Mucosa of stomach (tissue), 1 donor: ENCODE data around the gene SLC6A17.

Source experiments
- H3K27me3 ChIP-seq: one replicate; pipeline ENCODE4 v1.7.0; 2013; ENCODE audit warnings: mild to moderate bottlenecking, low read length; ENCODE audit not compliant: control insufficient read depth, insufficient read depth
- H3K36me3 ChIP-seq: one replicate; pipeline ENCODE4 v1.7.0; 2013; ENCODE audit warnings: low read length; ENCODE audit not compliant: control insufficient read depth, insufficient read depth
- H3K4me1 ChIP-seq: one replicate; pipeline ENCODE4 v1.7.0; 2013; ENCODE audit warnings: mild to moderate bottlenecking, low read length; ENCODE audit not compliant: control insufficient read depth, insufficient read depth
- H3K4me3 ChIP-seq: one replicate; pipeline ENCODE4 v1.7.0; 2013; ENCODE audit warnings: low read length
- H3K9ac ChIP-seq: one replicate; pipeline ENCODE4 v1.7.0; 2013; ENCODE audit warnings: mild to moderate bottlenecking, low read length, moderate library complexity
- H3K9me3 ChIP-seq: one replicate; pipeline ENCODE4 v1.7.0; 2013; ENCODE audit warnings: mild to moderate bottlenecking, low read length, moderate library complexity; ENCODE audit not compliant: control insufficient read depth
- donor health status: Pancreatic carcinoma.

Gene SLC6A17

DNA sequence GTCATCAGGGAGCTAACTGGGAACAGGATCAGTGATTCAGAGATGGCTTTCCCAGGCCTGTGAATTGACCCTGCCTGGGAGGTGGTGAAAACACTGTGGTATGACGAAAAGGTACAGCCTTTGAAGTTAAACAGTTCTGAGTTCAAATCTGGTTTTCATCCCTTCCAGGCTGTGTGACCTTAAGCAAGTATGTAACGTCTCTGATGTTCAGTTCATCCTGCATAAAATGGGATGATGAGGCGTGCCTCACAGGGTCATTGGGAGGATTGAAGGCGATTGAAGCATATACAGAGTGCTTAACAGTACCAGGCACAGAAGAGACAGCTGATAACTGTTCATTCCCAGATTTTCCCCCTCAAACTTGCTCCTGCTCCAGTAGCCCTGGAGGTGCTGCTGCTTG is 70.8 kb downstream of the SLC6A17 start:
- no peak overlapping the region for H3K9ac ChIP-seq
- no peaks in the 10 kb centered on the region for H3K4me1 ChIP-seq
- no peak overlapping the region for H3K4me3 ChIP-seq
- no peaks in the 10 kb centered on the region for H3K36me3 ChIP-seq
- no peaks in the 10 kb centered on the region for H3K9me3 ChIP-seq
- H3K27me3 ChIP-seq: no peaks in the 10 kb centered on the region

DNA sequence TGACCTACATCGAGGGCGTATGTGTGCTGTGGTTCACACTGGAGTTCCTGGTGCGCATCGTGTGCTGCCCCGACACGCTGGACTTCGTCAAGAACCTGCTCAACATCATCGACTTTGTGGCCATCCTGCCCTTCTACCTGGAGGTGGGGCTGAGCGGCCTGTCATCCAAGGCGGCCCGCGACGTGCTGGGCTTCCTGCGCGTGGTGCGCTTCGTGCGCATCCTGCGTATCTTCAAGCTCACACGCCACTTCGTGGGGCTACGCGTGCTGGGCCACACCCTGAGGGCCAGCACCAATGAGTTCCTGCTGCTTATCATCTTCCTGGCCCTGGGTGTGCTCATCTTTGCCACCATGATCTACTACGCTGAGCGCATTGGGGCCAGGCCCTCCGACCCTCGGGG is 72.8 kb downstream of the SLC6A17 start:
- Histone ChIP-seq H3K9ac (no peak overlapping the region), H3K4me3 (no peak overlapping the region), H3K4me1 (no peaks in the 10 kb centered on the region), H3K27me3 (no peaks in the 10 kb centered on the region), H3K9me3 (no peaks in the 10 kb centered on the region), H3K36me3 (no peaks in the 10 kb centered on the region)

DNA sequence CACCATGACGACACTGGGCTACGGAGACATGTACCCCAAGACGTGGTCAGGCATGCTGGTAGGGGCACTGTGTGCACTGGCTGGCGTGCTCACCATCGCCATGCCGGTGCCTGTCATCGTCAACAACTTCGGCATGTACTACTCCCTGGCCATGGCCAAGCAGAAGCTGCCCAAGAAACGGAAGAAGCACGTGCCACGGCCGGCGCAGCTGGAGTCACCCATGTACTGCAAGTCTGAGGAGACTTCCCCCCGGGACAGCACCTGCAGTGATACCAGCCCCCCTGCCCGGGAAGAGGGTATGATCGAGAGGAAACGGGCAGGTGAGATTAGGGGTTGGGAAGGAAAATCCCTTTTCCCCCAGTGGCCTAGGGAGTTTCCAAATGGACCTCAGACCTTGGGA is 73.3 kb downstream of the SLC6A17 start:
- Histone ChIP-seq H3K36me3 (no peaks in the 10 kb centered on the region), H3K9me3 (no peaks in the 10 kb centered on the region), H3K27me3 (no peaks in the 10 kb centered on the region), H3K4me1 (peaks cover under 1% of the 10 kb centered on the region), H3K9ac (no peak overlapping the region), H3K4me3 (no peak overlapping the region)

DNA sequence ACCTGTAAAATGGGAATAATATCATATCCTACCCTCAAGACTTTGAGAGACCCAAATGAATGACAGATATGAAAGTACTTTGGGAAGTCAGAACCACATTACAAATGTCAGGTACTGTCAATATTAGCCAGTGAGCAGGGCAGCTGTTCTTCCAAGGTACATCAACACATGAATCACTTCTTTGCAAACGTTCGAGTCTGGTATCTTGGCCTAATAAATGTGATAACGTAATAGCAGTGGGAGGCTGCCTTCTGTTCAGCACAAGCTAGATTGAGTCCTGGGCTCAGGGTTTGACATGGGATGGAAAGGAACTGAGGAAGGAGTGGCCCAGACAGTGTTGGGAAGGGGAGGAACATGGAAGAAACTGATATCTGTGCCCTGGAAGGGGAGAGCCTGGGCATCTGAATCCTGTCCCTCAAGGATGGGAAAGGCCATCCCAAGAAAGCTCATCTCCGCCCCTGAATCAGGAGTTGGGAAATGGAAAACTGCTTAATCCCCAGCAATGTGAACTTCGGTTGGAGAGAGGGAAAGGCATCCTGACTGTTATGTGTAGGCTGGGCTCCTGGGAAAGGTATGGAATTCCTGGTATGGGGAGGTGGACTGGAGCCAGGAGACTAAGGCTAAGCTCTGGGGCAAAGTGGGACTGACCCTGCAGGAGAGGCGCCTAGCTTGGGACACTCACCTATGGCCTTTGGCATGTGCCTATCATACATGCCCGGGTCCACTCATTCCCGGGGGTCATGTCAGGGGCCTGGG is 74.1 kb downstream of the SLC6A17 start:
- no peaks in the 10 kb centered on the region for H3K9me3 ChIP-seq
- no peaks in the 10 kb centered on the region for H3K27me3 ChIP-seq
- peaks cover 5% of the 10 kb centered on the region for H3K4me1 ChIP-seq
- H3K4me3 ChIP-seq: no peak overlapping the region
- H3K9ac ChIP-seq: no peak overlapping the region
- no peaks in the 10 kb centered on the region for H3K36me3 ChIP-seq

DNA sequence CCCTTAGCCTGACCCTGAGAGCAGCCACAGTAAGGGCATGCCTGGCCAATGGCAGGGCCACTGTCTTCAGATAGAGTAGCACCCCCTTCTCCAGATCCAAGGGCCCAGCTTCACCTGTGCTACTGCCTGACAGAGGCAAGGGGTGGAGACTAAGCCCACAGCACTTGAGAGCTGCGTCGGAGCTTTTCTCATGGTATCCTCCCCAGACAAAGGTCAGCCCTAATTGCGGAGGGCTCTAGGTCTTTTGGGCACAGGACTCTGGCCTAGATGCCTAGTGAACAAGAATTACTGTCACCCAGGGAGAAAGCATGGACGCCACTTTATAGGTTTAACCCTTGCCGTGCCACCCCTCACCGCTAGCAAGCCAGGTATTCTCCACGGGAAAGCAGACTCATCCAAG is 74.9 kb downstream of the SLC6A17 start:
- H3K4me1 ChIP-seq: peaks cover 5% of the 10 kb centered on the region
- H3K27me3 ChIP-seq: no peaks in the 10 kb centered on the region
- H3K4me3 ChIP-seq: no peak overlapping the region
- H3K9me3 ChIP-seq: no peaks in the 10 kb centered on the region
- no peaks in the 10 kb centered on the region for H3K36me3 ChIP-seq
- H3K9ac ChIP-seq: no peak overlapping the region

DNA sequence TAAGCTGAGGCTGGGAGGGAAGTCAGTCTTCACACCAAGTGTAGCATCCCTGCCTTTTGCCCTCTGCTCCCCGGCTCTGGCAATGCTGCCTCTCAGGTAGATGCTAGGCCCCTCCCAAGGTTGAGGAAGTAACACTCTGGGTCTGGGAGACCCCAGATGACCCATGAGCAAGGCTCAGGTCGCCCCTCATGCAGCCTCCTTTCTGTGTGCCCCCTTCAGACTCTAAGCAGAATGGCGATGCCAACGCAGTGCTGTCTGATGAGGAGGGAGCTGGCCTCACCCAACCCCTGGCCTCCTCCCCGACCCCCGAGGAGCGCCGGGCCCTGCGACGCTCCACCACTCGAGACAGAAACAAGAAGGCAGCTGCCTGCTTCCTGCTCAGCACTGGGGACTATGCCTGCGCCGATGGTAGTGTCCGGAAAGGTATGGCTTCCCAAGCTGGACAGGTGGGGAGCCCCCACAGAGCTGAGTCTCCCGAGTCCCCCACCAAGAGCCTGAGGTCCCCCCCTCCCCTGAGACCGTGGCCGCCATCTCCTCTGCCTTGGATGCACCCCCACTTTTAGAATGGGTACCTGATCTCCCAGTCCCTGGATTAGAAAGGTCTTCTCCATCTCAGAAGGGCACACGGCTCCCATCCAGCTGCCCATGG is 75.6 kb downstream of the SLC6A17 start:
- H3K9ac ChIP-seq: no peak overlapping the region
- H3K27me3 ChIP-seq: no peaks in the 10 kb centered on the region
- no peaks in the 10 kb centered on the region for H3K36me3 ChIP-seq
- no peaks in the 10 kb centered on the region for H3K9me3 ChIP-seq
- H3K4me3 ChIP-seq: no peak overlapping the region
- H3K4me1 ChIP-seq: peaks cover 5% of the 10 kb centered on the region

DNA sequence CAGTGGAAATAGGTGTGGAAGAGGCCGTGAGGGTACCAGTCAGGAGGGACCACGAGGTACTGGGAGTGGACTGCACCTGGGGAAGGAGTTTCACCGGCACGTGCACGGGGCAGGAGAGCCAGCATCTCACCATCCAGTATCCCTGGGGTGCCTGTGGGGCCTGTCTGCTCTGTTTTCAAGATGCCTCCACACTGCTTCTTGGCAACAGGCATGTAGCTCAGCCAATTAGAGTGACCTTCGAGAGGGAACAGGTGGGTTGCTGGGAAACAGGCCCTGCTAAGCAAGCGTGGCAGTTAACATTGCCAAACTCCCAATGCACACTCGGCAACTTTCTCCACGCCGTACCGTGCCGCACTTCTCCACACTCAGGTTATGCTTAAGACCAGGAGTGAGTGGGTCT is 77.5 kb downstream of the SLC6A17 start:
- Histone ChIP-seq H3K27me3 (no peaks in the 10 kb centered on the region), H3K36me3 (no peaks in the 10 kb centered on the region), H3K9me3 (no peaks in the 10 kb centered on the region), H3K4me3 (no peak overlapping the region), H3K9ac (no peak overlapping the region), H3K4me1 (peaks cover 5% of the 10 kb centered on the region)

DNA sequence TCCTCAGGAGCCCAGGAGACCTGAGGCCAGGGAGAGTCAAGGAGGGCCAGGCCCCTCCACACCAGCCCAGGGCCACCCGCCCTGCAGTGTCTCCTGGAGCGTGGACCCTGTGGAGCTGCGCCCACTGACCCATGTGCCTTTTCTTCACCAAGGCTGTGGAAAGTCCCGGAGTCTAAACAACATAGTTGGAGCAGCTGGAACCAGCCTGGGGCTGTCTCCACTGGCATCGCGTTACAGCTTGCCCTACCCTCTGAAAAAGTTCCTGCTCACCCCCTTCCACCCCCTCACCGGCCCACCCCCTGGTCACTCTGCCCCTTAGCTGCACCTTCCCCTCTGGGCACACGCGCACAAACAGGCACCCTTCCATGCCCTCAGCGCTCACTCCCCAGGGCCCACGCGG is 78.1 kb downstream of the SLC6A17 start:
- Histone ChIP-seq H3K4me1 (peaks cover 5% of the 10 kb centered on the region), H3K9me3 (no peaks in the 10 kb centered on the region), H3K4me3 (no peak overlapping the region), H3K9ac (no peak overlapping the region), H3K36me3 (no peaks in the 10 kb centered on the region), H3K27me3 (no peaks in the 10 kb centered on the region)

DNA sequence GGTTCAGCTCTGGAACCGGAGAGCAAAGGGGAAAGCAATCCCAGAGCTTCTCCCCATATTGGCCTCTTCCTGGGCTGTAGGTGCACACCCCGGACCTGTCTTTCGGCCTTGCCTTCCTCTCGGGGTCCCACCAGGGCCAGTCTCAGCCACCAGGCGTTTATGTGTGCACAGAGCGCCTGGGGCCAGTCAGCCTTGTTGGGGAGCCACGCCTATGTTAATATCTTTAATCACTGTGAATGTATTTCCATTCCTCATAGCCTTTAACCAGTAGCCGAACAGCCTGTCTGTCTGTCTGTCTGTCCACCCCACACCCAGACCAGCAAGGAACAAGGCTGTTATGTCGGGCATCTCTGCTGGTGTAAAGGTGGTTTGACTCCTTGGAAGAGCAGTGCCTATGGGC is 78.6 kb downstream of the SLC6A17 start:
- H3K36me3 ChIP-seq: no peaks in the 10 kb centered on the region

DNA sequence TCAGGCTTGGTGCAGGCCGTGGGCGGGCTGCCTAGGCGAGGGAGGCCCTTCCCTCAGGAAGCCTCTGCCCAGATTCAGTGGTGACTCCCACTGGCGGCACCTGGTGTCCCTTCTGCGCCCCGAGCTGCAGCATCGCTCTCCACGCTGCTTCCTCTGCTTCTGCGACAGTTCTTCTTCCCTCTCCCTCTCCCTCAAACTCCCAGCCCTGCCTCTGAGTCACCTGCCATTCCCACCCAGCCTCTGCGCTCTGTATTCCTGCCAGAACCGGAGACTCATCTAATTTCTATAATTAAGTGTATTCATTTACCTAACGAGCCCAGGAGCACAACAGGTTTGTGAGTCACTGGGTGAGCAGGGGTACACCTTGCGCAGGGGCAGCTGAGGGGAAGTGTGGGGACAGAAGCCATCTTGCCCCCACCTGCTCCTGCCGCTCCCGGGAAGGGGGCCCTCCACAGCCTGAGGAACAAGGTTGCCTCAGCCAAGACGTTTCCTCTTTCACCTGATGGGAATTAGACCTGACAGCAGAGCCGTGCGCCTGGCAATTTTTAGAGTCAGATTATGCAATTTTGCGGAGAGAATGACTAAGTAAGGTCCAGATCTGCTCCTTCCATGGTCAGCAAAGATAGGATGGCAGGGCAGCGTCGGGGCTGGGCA is 79.2 kb downstream of the SLC6A17 start:
- Histone ChIP-seq H3K9ac (no peak overlapping the region), H3K9me3 (no peaks in the 10 kb centered on the region), H3K36me3 (no peaks in the 10 kb centered on the region), H3K4me1 (peaks cover 6% of the 10 kb centered on the region), H3K27me3 (no peaks in the 10 kb centered on the region), H3K4me3 (no peak overlapping the region)

More for the DNA sequence above, 78.6 kb downstream of the SLC6A17 start:
- H3K9ac ChIP-seq: no peak overlapping the region
- H3K4me1 ChIP-seq: peaks cover 5% of the 10 kb centered on the region
- H3K4me3 ChIP-seq: no peak overlapping the region
- H3K9me3 ChIP-seq: no peaks in the 10 kb centered on the region
- no peaks in the 10 kb centered on the region for H3K27me3 ChIP-seq

DNA sequence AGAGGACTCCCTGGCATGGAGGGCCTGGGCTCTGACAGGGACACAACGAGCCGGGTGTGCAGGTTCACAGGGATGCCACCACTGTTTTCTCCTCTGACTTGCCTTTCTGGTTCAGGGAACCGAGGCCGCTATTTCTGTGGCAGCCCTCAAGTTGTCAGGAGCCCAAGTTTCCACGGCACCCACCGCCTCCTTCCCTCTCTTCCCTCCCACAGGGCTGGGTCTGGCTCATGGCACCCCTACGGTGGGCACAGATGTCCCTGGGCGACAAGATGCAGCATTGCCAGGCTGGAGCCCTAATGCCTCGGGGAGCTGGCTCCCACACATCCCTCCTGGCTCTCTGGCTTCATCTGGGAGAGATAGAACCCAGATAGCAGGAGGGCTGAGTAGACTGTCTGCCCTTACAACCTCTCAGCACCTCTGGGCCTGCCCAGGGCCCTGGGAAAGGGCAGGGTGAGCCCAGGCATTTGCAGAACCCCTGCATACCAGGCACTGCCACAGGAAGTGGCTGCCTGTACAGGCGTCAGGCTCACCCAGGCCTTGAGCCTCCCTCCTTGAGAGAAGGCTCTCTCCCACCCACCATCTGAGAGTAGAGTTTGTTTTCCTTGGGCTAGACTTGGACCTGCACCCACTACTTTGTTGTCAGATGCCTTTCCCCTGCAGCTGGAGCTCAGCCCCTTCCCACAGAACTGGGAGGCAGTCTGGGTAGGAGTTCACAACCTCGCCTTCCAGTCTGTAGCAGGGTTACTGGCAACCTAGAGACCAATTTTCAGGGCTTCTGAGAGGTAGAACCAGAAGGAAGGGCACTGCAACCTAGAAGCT is 80.3 kb downstream of the SLC6A17 start:
- Histone ChIP-seq H3K36me3 (no peaks in the 10 kb centered on the region), H3K9me3 (no peaks in the 10 kb centered on the region), H3K4me1 (peaks cover 17% of the 10 kb centered on the region), H3K27me3 (no peaks in the 10 kb centered on the region), H3K9ac (no peak overlapping the region), H3K4me3 (no peak overlapping the region)

DNA sequence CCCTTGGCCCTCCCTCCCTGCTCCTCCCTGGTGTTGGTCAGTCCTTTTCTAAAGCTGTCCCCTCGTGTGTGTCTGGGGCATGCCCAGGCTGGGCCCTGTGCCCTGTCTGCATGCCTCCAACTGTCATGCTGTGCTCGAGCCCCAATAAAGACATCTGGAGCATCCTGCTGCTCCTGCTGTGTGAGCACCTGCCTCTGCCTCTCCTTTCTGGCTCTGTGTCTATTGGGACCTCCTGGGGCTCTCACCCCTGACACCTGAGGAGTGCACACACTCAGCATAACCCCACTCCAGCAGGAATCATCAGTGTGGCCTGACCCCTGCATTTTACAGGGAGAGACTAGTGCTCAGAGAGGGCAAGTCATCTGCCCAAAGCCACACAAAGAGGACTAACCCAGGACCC is 83.6 kb downstream of the SLC6A17 start:
- H3K36me3 ChIP-seq: no peaks in the 10 kb centered on the region
- H3K4me1 ChIP-seq: peaks cover 25% of the 10 kb centered on the region
- no peaks in the 10 kb centered on the region for H3K27me3 ChIP-seq
- H3K9ac ChIP-seq: no peak overlapping the region
- no peaks in the 10 kb centered on the region for H3K9me3 ChIP-seq
- H3K4me3 ChIP-seq: no peak overlapping the region
